Upper lobe of left lung (tissue), 4 donors: ENCODE measurements around the gene METAP1.

ENCODE experiments used
- CTCF ChIP-seq, 6 experiments: fragments of 450-650 bp in 4 of 6; fragments of 200-600 bp in 2 of 6; sonication (generic) in 2 of 6; IDR thresholded peaks; one replicate each; pipeline ENCODE4 v1.5.1; 2016 to 2019; ENCODE audit warnings: antibody characterized with exemption in 6 of 6
- POLR2A ChIP-seq, 4 donors: fragments of 450-650 bp; IDR thresholded peaks; one replicate each; pipeline ENCODE4 v1.5.1; 2016 to 2017; ENCODE audit warnings: antibody characterized with exemption in 4 of 4, mild to moderate bottlenecking in 2 of 4

- TF ChIP-seq POLR2A (IDR thresholded peaks at IDR 0.05), result no peak
- TF ChIP-seq CTCF (IDR thresholded peaks at IDR 0.05), result no peak
Measured at GRCh38 chr4:99008051-99008450, 12.5 kb downstream of the METAP1 start.
